Measurements from ENCODE around the gene GLIS1.

DNA sequence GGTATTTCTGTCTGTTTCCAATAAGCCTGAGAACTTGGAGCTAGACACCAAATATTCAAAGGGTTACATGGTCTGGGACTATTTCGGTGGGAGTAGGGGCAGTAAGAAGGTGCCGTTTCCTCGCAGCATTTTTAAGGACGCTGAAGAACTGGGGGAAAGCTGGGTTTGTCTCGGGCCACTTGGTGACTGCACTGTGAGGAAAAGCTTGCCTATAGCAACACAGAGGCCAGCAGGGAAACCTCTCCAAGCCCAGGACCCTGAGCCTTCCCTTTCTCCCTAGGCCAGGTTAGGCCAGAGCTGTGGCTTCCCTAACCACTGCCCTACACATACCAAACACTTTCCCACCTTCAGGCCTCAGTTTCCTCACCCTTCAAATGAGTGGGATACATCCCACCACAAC is 3.3 kb downstream of the GLIS1 start:
- TF ChIP-seq, protein P1, sequence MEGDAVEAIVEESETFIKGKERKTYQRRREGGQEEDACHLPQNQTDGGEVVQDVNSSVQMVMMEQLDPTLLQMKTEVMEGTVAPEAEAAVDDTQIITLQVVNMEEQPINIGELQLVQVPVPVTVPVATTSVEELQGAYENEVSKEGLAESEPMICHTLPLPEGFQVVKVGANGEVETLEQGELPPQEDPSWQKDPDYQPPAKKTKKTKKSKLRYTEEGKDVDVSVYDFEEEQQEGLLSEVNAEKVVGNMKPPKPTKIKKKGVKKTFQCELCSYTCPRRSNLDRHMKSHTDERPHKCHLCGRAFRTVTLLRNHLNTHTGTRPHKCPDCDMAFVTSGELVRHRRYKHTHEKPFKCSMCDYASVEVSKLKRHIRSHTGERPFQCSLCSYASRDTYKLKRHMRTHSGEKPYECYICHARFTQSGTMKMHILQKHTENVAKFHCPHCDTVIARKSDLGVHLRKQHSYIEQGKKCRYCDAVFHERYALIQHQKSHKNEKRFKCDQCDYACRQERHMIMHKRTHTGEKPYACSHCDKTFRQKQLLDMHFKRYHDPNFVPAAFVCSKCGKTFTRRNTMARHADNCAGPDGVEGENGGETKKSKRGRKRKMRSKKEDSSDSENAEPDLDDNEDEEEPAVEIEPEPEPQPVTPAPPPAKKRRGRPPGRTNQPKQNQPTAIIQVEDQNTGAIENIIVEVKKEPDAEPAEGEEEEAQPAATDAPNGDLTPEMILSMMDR (conservative IDR thresholded peaks at IDR 0.05; ENCODE audit: low read depth, low read length): no peak
- no peak for TF ChIP-seq EZH2 (IDR thresholded peaks at IDR 0.05; ENCODE audit: borderline replicate concordance, low read depth, low read length, poor library complexity, severe bottlenecking)

All from A673 (cell line).